GM21526 (cell line): Measurements from ENCODE around the gene BCL3.

Experiments used
- ATAC-seq: cut with Tn5 transposase; IDR thresholded peaks from one replicate; pipeline ENCODE4 v1.9.1; 2021; ENCODE audit warnings: moderate library complexity; ENCODE audit not compliant: unreplicated experiment, low FRiP score

The BCL3 gene

GRCh38 chr19:44741258-44741731, 7.2 kb upstream of the BCL3 start:
- no peak for ATAC-seq

- no peak for ATAC-seq
Observed at GRCh38 chr19:44741841-44742329, 6.6 kb upstream of the BCL3 start.

- ATAC-seq: no peak
Observed at GRCh38 chr19:44742330-44743061, 6.0 kb upstream of the BCL3 start.

GRCh38 chr19:44744871-44745332, 3.6 kb upstream of the BCL3 start:
- no peak for ATAC-seq

- no peak for ATAC-seq
Observed at GRCh38 chr19:44745341-44745831, 3.1 kb upstream of the BCL3 start.

GRCh38 chr19:44745887-44746600, 2.5 kb upstream of the BCL3 start:
- no peak for ATAC-seq

- ATAC-seq: no peak
Observed at GRCh38 chr19:44746616-44746945, 1.9 kb upstream of the BCL3 start.

- ATAC-seq: no peak
Observed at GRCh38 chr19:44746946-44747738, 1.4 kb upstream of the BCL3 start.

GRCh38 chr19:44747739-44748425, 626 bp upstream of the BCL3 start:
- no peak for ATAC-seq

GRCh38 chr19:44749292-44749691, 784 bp downstream of the BCL3 start:
- ATAC-seq: no peak

GRCh38 chr19:44749994-44750393, 1.5 kb downstream of the BCL3 start:
- no peak for ATAC-seq

- no peak for ATAC-seq
Observed at GRCh38 chr19:44752123-44752815, 3.8 kb downstream of the BCL3 start.

- ATAC-seq: peak; percentile 44
Observed at GRCh38 chr19:44752816-44753625, 4.5 kb downstream of the BCL3 start.

GRCh38 chr19:44753626-44753931, 5.1 kb downstream of the BCL3 start:
- no peak for ATAC-seq

- no peak for ATAC-seq
Observed at GRCh38 chr19:44753932-44754749, 5.6 kb downstream of the BCL3 start.

- no peak for ATAC-seq
Observed at GRCh38 chr19:44754750-44755080, 6.2 kb downstream of the BCL3 start.

GRCh38 chr19:44755219-44755618, 6.7 kb downstream of the BCL3 start:
- no peak for ATAC-seq

- no peak for ATAC-seq
Observed at GRCh38 chr19:44756089-44756562, 7.6 kb downstream of the BCL3 start.
